Liver (tissue), 9 donors: Measurements from ENCODE around the gene CCDC154. TPM values are rescaled to one million over a fixed set of nuclear protein-coding genes. Genes with fewer than 3 reads are reported as not detected.

ENCODE experiments used
- DNase-seq: peaks from one replicate; pipeline ENCODE4 v3.0.0-alpha.2; 2017; ENCODE audit warnings: low spot score
- H3K27ac ChIP-seq, 2 donors: one replicate each; pipeline ENCODE4 v1.7.0; 2013; ENCODE audit warnings: inconsistent platforms in 2 of 2, low read length in 2 of 2, control low read depth in 1 of 2, low read depth in 1 of 2, mild to moderate bottlenecking in 1 of 2
- H3K27me3 ChIP-seq, 4 donors: one replicate each; pipeline versions ENCODE4 v1.6.1 to v1.7.0; 2013; ENCODE audit warnings: low read length in 3 of 4, inconsistent platforms in 1 of 4, mild to moderate bottlenecking in 1 of 4, moderate library complexity in 1 of 4; ENCODE audit not compliant: control insufficient read depth in 4 of 4, insufficient read depth in 4 of 4
- H3K36me3 ChIP-seq, 4 donors: one replicate each; pipeline versions ENCODE4 v1.6.1 to v1.7.0; 2013; ENCODE audit warnings: low read length in 3 of 4, mild to moderate bottlenecking in 3 of 4, low read depth in 1 of 4, moderate library complexity in 1 of 4; ENCODE audit not compliant: control insufficient read depth in 4 of 4, insufficient read depth in 3 of 4
- H3K4me1 ChIP-seq, 4 donors: one replicate each; pipeline versions ENCODE4 v1.6.1 to v1.7.0; 2013; ENCODE audit warnings: low read length in 3 of 4, mild to moderate bottlenecking in 3 of 4, moderate library complexity in 1 of 4; ENCODE audit not compliant: control insufficient read depth in 4 of 4, insufficient read depth in 4 of 4
- H3K4me3 ChIP-seq, 3 donors: one replicate each; pipeline versions ENCODE4 v1.6.1 to v1.7.0; 2013; ENCODE audit warnings: low read length in 3 of 3, control low read depth in 1 of 3, low read depth in 1 of 3, mild to moderate bottlenecking in 1 of 3
- H3K9ac ChIP-seq, 2 donors: one replicate each; pipeline ENCODE4 v1.7.0; 2013; ENCODE audit warnings: low read length in 2 of 2, mild to moderate bottlenecking in 2 of 2, moderate library complexity in 2 of 2, control low read depth in 1 of 2, low read depth in 1 of 2
- H3K9me3 ChIP-seq, 4 donors: one replicate each; pipeline versions ENCODE4 v1.6.1 to v1.7.0; 2013; ENCODE audit warnings: low read length in 3 of 4; ENCODE audit not compliant: control insufficient read depth in 4 of 4
- ATF3 ChIP-seq: IDR thresholded peaks from 2 replicates; pipeline ENCODE4 v1.6.1; 2016; ENCODE audit warnings: antibody characterized with exemption
- CTCF ChIP-seq: fragments of 150-350 bp; IDR thresholded peaks from 2 replicates; pipeline ENCODE4 v1.5.1; 2017; ENCODE audit warnings: improper control_type of control experiment, low read depth, low read length; ENCODE audit not compliant: missing input control
- EGR1 ChIP-seq, 2 donors: IDR thresholded peaks; 2 replicates each; pipeline ENCODE4 v1.6.1; 2016 to 2018; ENCODE audit warnings: antibody characterized with exemption in 2 of 2, low read depth in 2 of 2
- FOXA1 ChIP-seq: IDR thresholded peaks from 2 replicates; pipeline ENCODE4 v1.6.1; 2016; ENCODE audit warnings: antibody characterized with exemption
- FOXA2 ChIP-seq: IDR thresholded peaks from 2 replicates; pipeline ENCODE4 v1.6.1; 2016; ENCODE audit warnings: antibody characterized with exemption
- GABPA ChIP-seq, 2 donors: IDR thresholded peaks in 1 of 2; conservative IDR thresholded peaks in 1 of 2; 2 replicates each; pipeline ENCODE4 v1.6.1; 2016; ENCODE audit warnings: antibody characterized with exemption in 2 of 2, mild to moderate bottlenecking in 1 of 2, moderate library complexity in 1 of 2
- HNF4A ChIP-seq, 2 donors: conservative IDR thresholded peaks; 2 replicates each; pipeline ENCODE4 v1.6.1; 2016; ENCODE audit warnings: antibody characterized with exemption in 2 of 2, mild to moderate bottlenecking in 2 of 2
- HNF4G ChIP-seq: IDR thresholded peaks from 2 replicates; pipeline ENCODE4 v1.6.1; 2016; ENCODE audit warnings: antibody characterized with exemption
- JUND ChIP-seq, 2 donors: IDR thresholded peaks; 2 replicates each; pipeline ENCODE4 v1.6.1; 2016; ENCODE audit warnings: antibody characterized with exemption in 2 of 2
- MAX ChIP-seq: IDR thresholded peaks from 2 replicates; pipeline ENCODE4 v1.6.1; 2016; ENCODE audit warnings: antibody characterized with exemption
- NR2F2 ChIP-seq: IDR thresholded peaks from 2 replicates; pipeline ENCODE4 v1.6.1; 2016; ENCODE audit warnings: antibody characterized with exemption
- RAD21 ChIP-seq, 2 donors: IDR thresholded peaks; 2 replicates each; pipeline ENCODE4 v1.6.1; 2016; ENCODE audit warnings: antibody characterized with exemption in 2 of 2, mild to moderate bottlenecking in 2 of 2
- REST ChIP-seq: IDR thresholded peaks from 2 replicates; pipeline ENCODE4 v1.6.1; 2016; ENCODE audit warnings: antibody characterized with exemption, mild to moderate bottlenecking
- RXRA ChIP-seq, 2 donors: IDR thresholded peaks; 2 replicates each; pipeline ENCODE4 v1.6.1; 2017 to 2018; ENCODE audit warnings: antibody characterized with exemption in 2 of 2, mild to moderate bottlenecking in 1 of 2
- SP1 ChIP-seq: IDR thresholded peaks from 2 replicates; pipeline ENCODE4 v1.6.1; 2018; ENCODE audit warnings: antibody characterized with exemption, mild to moderate bottlenecking
- TAF1 ChIP-seq: conservative IDR thresholded peaks from 2 replicates; pipeline ENCODE4 v1.6.1; 2016; ENCODE audit warnings: antibody characterized with exemption, mild to moderate bottlenecking
- YY1 ChIP-seq: IDR thresholded peaks from 2 replicates; pipeline ENCODE4 v1.6.1; 2016; ENCODE audit warnings: antibody characterized with exemption, mild to moderate bottlenecking
- ZBTB33 ChIP-seq: IDR thresholded peaks from 2 replicates; pipeline ENCODE4 v1.6.1; 2016; ENCODE audit warnings: antibody characterized with exemption
- WGBS: extraction: QIAGEN DNeasy Blood & Tissue Kit; methylation state at CpG from one replicate; pipeline ENCODE4 v1.1.7; 2013; 5-methylcytosine and 5-hydroxymethylcytosine counted together
- polyA plus RNA-seq, 2 donors: library from polyadenylated mRNA; stranded (reverse) in 1 of 2; unstranded in 1 of 2; fragments of 200-250 nt in 1 of 2; fragments of >200 nt in 1 of 2; fragmentation: Nextera tagmentation in 1 of 2; extraction: Ambion mirVana in 1 of 2; gene quantifications; one replicate each; pipeline versions ENCODE4 v1.2.1 to v1.2.3, GENCODE V29; 2013 to 2015
- total RNA-seq, 2 donors: library from RNA; depleted of rRNA; stranded (reverse); fragments of >200 nt; gene quantifications; one replicate each; pipeline ENCODE4 v1.2.3, GENCODE V29; 2014
- donor health status: healthy.
- donor health status: healthy.
- donor health status: healthy.
- donor health status: healthy.
- donor health status: healthy.

CCDC154 gene
- total and polyA plus RNA-seq, 4 donors: 0.18 to 0.42 (median 0.39) TPM; not detected in 1

- Histone ChIP-seq H3K9ac (no peak overlapping the region), H3K9me3 (no peaks in the 10 kb centered on the region), H3K4me3 (no peak overlapping the region), H3K27me3 (no peaks in the 10 kb centered on the region), H3K36me3 (peaks cover 13 to 54% (median 23%) of the 10 kb centered on the region in 4 donors), H3K27ac (no peak overlapping the region), H3K4me1 (no peaks in the 10 kb centered on the region)
- DNase-seq: no peak
- no peak for TF ChIP-seq RAD21 (IDR thresholded peaks at IDR 0.05)
- no peak for TF ChIP-seq TAF1
- TF ChIP-seq EGR1 (IDR thresholded peaks at IDR 0.05; ENCODE audit: low read depth in 2 of 2): no peak
- no peak for TF ChIP-seq MAX
- TF ChIP-seq YY1: no peak
- TF ChIP-seq GABPA (IDR thresholded peaks at IDR 0.05 in 1 of 2, conservative IDR thresholded peaks at IDR 0.05 in 1 of 2): no peak
- no peak for TF ChIP-seq HNF4A (conservative IDR thresholded peaks at IDR 0.05)
- TF ChIP-seq FOXA1: no peak
- no peak for TF ChIP-seq NR2F2
- no peak for TF ChIP-seq ATF3
- TF ChIP-seq FOXA2: no peak
- no peak for TF ChIP-seq RXRA (IDR thresholded peaks at IDR 0.05)
- WGBS: 96% methylated on average over 17 of the region's 17 CpGs
Observed at GRCh38 chr16:1392826-1393225, 51.5 kb downstream of the CCDC154 start.

- Histone ChIP-seq H3K9ac (no peak overlapping the region), H3K27ac (no peak overlapping the region), H3K4me3 (no peak overlapping the region), H3K9me3 (no peaks in the 10 kb centered on the region), H3K36me3 (peaks cover 16 to 54% (median 19%) of the 10 kb centered on the region in 4 donors), H3K4me1 (no peaks in the 10 kb centered on the region), H3K27me3 (no peaks in the 10 kb centered on the region)
- WGBS: 90% methylated on average over 28 of the region's 28 CpGs
- TF ChIP-seq SP1 (no peak), JUND (IDR thresholded peaks at IDR 0.05) (no peak)
- no peak for DNase-seq
Observed at GRCh38 chr16:1390239-1390779, 54.0 kb downstream of the CCDC154 start.

- Histone ChIP-seq H3K27ac (no peak overlapping the region), H3K36me3 (peaks cover 20 to 58% (median 21%) of the 10 kb centered on the region in 4 donors), H3K27me3 (no peaks in the 10 kb centered on the region), H3K9me3 (no peaks in the 10 kb centered on the region), H3K9ac (no peak overlapping the region), H3K4me3 (no peak overlapping the region), H3K4me1 (no peaks in the 10 kb centered on the region)
- TF ChIP-seq ZBTB33: no peak
- no peak for TF ChIP-seq FOXA1
- no peak for TF ChIP-seq GABPA (IDR thresholded peaks at IDR 0.05 in 1 of 2, conservative IDR thresholded peaks at IDR 0.05 in 1 of 2)
- no peak for TF ChIP-seq FOXA2
- TF ChIP-seq REST: no peak
- TF ChIP-seq NR2F2: no peak
- no peak for TF ChIP-seq HNF4G
- no peak for TF ChIP-seq CTCF
- TF ChIP-seq EGR1 (IDR thresholded peaks at IDR 0.05; ENCODE audit: low read depth in 2 of 2): no peak
- TF ChIP-seq YY1: no peak
- no peak for TF ChIP-seq TAF1
- TF ChIP-seq HNF4A (conservative IDR thresholded peaks at IDR 0.05): no peak
- no peak for DNase-seq
- WGBS: 96% methylated on average over 7 of the region's 7 CpGs
Observed at GRCh38 chr16:1389762-1390161, 54.6 kb downstream of the CCDC154 start.
